Astrocyte (in vitro differentiated cells and primary cell): ENCODE measurements around the gene MUC6. TPM values are rescaled to one million over a fixed set of nuclear protein-coding genes. Genes with fewer than 3 reads are reported as not detected.
A peak's percentile ranks its signal among the peaks of the same experiment; 100 is the strongest.
"Not testable (repeated sequence)": the region's sequence is repeated elsewhere in the genome, so short reads cannot be mapped to it uniquely, and the experiment has no call there.

ENCODE experiments used
- DNase-seq: peaks from one replicate; pipeline ENCODE4 v3.0.0-alpha.2; 2010; ENCODE audit warnings: low read depth
- FAIRE-seq: peaks from 2 replicates; lab custom pipeline; 2011; peaks lifted over from hg19 to GRCh38; lab: Jason Lieb, UNC
- H2AFZ ChIP-seq: 2 replicates; pipeline ENCODE4 v1.6.0; 2012; ENCODE audit warnings: low read depth, low read length, inconsistent platforms
- H3K27ac ChIP-seq: 2 replicates; pipeline ENCODE4 v1.5.1; 2011; ENCODE audit warnings: low read depth, low read length, inconsistent platforms
- H3K27me3 ChIP-seq: 2 replicates; pipeline ENCODE4 v1.6.0; 2011; ENCODE audit warnings: low read length, inconsistent platforms; ENCODE audit not compliant: insufficient read depth
- H3K36me3 ChIP-seq: 2 replicates; pipeline ENCODE4 v1.5.1; 2011; ENCODE audit warnings: low read length, inconsistent platforms; ENCODE audit not compliant: insufficient read depth
- H3K4me1 ChIP-seq: 2 replicates; pipeline ENCODE4 v1.5.1; 2011; ENCODE audit warnings: low read length, inconsistent platforms; ENCODE audit not compliant: insufficient read depth
- H3K4me2 ChIP-seq: 2 replicates; pipeline ENCODE4 v1.6.0; 2012; ENCODE audit warnings: low read length, inconsistent platforms
- H3K4me3 ChIP-seq: 2 replicates; pipeline ENCODE4 v1.5.1; 2011; ENCODE audit warnings: low read depth, mild to moderate bottlenecking, low read length, inconsistent platforms; ENCODE audit not compliant: insufficient read depth
- H3K79me2 ChIP-seq: 2 replicates; pipeline ENCODE4 v1.6.0; 2012; ENCODE audit warnings: mild to moderate bottlenecking, low read length, inconsistent platforms; ENCODE audit not compliant: insufficient read depth
- H3K9ac ChIP-seq: 2 replicates; pipeline ENCODE4 v1.6.0; 2012; ENCODE audit warnings: mild to moderate bottlenecking, low read length, inconsistent platforms
- H3K9me3 ChIP-seq: 2 replicates; pipeline ENCODE4 v1.5.1; 2012; ENCODE audit warnings: low read depth, mild to moderate bottlenecking, low read length, inconsistent platforms; ENCODE audit not compliant: insufficient read depth
- H4K20me1 ChIP-seq: 2 replicates; pipeline ENCODE4 v1.6.0; 2012; ENCODE audit warnings: low read length, inconsistent platforms; ENCODE audit not compliant: insufficient read depth
- H3K27ac Mint-ChIP-seq: one replicate; pipeline ENCODE4 v1.8.0; 2021; ENCODE audit warnings: mild to moderate bottlenecking, mixed read lengths; ENCODE audit not compliant: unreplicated experiment
- H3K27me3 Mint-ChIP-seq: one replicate; pipeline ENCODE4 v1.8.0; 2021; ENCODE audit warnings: low read depth, mixed read lengths; ENCODE audit not compliant: unreplicated experiment
- H3K36me3 Mint-ChIP-seq: one replicate; pipeline ENCODE4 v1.8.0; 2021; ENCODE audit warnings: low read depth, mixed read lengths; ENCODE audit not compliant: unreplicated experiment
- H3K4me1 Mint-ChIP-seq: one replicate; pipeline ENCODE4 v1.8.0; 2021; ENCODE audit warnings: low read depth, mixed read lengths; ENCODE audit not compliant: unreplicated experiment
- H3K4me3 Mint-ChIP-seq: one replicate; pipeline ENCODE4 v1.8.0; 2021; ENCODE audit warnings: mild to moderate bottlenecking, moderate library complexity, mixed read lengths; ENCODE audit not compliant: unreplicated experiment
- H3K9me3 Mint-ChIP-seq: one replicate; pipeline ENCODE4 v1.8.0; 2021; ENCODE audit warnings: mild to moderate bottlenecking, mixed read lengths; ENCODE audit not compliant: unreplicated experiment
- CTCF ChIP-seq: IDR thresholded peaks from 2 replicates; pipeline ENCODE4 v1.5.1; 2011; ENCODE audit warnings: low read depth, mild to moderate bottlenecking, inconsistent platforms, low read length, moderate library complexity; ENCODE audit not compliant: insufficient read depth
- EZH2 ChIP-seq: IDR thresholded peaks from 2 replicates; pipeline ENCODE4 v1.6.1; 2012; ENCODE audit warnings: mild to moderate bottlenecking, low read length, inconsistent platforms; ENCODE audit not compliant: insufficient read depth
- total RNA-seq: library from RNA; stranded (reverse); gene quantifications from 2 replicates; pipeline ENCODE4 v1.2.1, GENCODE V29; 2021

The MUC6 gene
- total RNA-seq, 1 donor from 2014 or later = not detected

- FAIRE-seq (peak; percentile 90), DNase-seq (no peak)
- H3K4me3 Mint-ChIP-seq = no peak overlapping the region
- no peak overlapping the region for H3K27ac ChIP-seq
- no peaks in the 10 kb centered on the region for H3K4me1 ChIP-seq
- H3K27ac Mint-ChIP-seq = no peak overlapping the region
- peaks cover 15% of the 10 kb centered on the region for H3K79me2 ChIP-seq
- no peaks in the 10 kb centered on the region for H3K36me3 ChIP-seq
- H3K27me3 ChIP-seq = no peaks in the 10 kb centered on the region
- H3K9me3 Mint-ChIP-seq = peaks cover 8% of the 10 kb centered on the region
- no peak overlapping the region for H3K4me3 ChIP-seq
- no peak for TF ChIP-seq EZH2
- no peak for TF ChIP-seq CTCF
- H3K4me2 ChIP-seq = no peak overlapping the region
- no peak overlapping the region for H3K9ac ChIP-seq
- peaks cover 4% of the 10 kb centered on the region for H3K4me1 Mint-ChIP-seq
- peaks cover 63% of the 10 kb centered on the region for H4K20me1 ChIP-seq
- H2AFZ ChIP-seq = no peak overlapping the region
- peaks cover 17% of the 10 kb centered on the region for H3K36me3 Mint-ChIP-seq
- H3K27me3 Mint-ChIP-seq = no peaks in the 10 kb centered on the region
- no peaks in the 10 kb centered on the region for H3K9me3 ChIP-seq
Observed at GRCh38 chr11:1017269-1018005, 19.1 kb downstream of the MUC6 start.

- H3K4me2 ChIP-seq, H3K4me3 Mint-ChIP-seq, H3K9me3 Mint-ChIP-seq, H3K27me3 Mint-ChIP-seq, H3K4me1 Mint-ChIP-seq, H2AFZ ChIP-seq, H3K4me1 ChIP-seq, DNase-seq, H3K9ac ChIP-seq, H3K27ac ChIP-seq, H3K27me3 ChIP-seq, H3K4me3 ChIP-seq, H3K9me3 ChIP-seq, H3K36me3 ChIP-seq: not testable (repeated sequence)
- Histone ChIP-seq H3K79me2 (peaks cover 15% of the 10 kb centered on the region), H4K20me1 (peaks cover 63% of the 10 kb centered on the region)
- H3K36me3 Mint-ChIP-seq = peaks cover 17% of the 10 kb centered on the region
- peak overlapping the region; percentile 3 for H3K27ac Mint-ChIP-seq
- FAIRE-seq = peak; percentile 94
Observed at GRCh38 chr11:1016610-1017126, 19.9 kb downstream of the MUC6 start.

GRCh38 chr11:1015826-1016545 is 20.5 kb downstream of the MUC6 start:
- Mint-ChIP-seq H3K4me3 (no peak overlapping the region), H3K36me3 (peaks cover 17% of the 10 kb centered on the region), H3K27ac (no peak overlapping the region), H3K27me3 (no peaks in the 10 kb centered on the region), H3K9me3 (peaks cover 8% of the 10 kb centered on the region), H3K4me1 (peaks cover 4% of the 10 kb centered on the region)
- H2AFZ ChIP-seq = no peak overlapping the region
- no peak overlapping the region for H3K4me2 ChIP-seq
- no peaks in the 10 kb centered on the region for H3K36me3 ChIP-seq
- peaks cover 62% of the 10 kb centered on the region for H4K20me1 ChIP-seq
- DNase-seq = no peak
- H3K9me3 ChIP-seq = no peaks in the 10 kb centered on the region
- no peak overlapping the region for H3K27ac ChIP-seq
- peaks cover 15% of the 10 kb centered on the region for H3K79me2 ChIP-seq
- no peak for TF ChIP-seq CTCF
- no peak for TF ChIP-seq EZH2
- no peak overlapping the region for H3K9ac ChIP-seq
- no peak for FAIRE-seq
- no peaks in the 10 kb centered on the region for H3K4me1 ChIP-seq
- no peak overlapping the region for H3K4me3 ChIP-seq
- H3K27me3 ChIP-seq = no peaks in the 10 kb centered on the region
